A172 (cell line): ENCODE data around the gene TTC34. TPM values are rescaled to one million over a fixed set of nuclear protein-coding genes. Genes with fewer than 3 reads are reported as not detected.
"Not testable (repeated sequence)": the region's sequence is repeated elsewhere in the genome, so short reads cannot be mapped to it uniquely, and the experiment has no call there.

Source experiments
- DNase-seq: peaks from one replicate; pipeline ENCODE4 v3.0.0-alpha.2; 2015; ENCODE audit warnings: low spot score
- total RNA-seq: library from RNA; depleted of rRNA; stranded (reverse); fragments of >200 nt; shearing (Covaris generic); gene quantifications from 2 replicates; pipeline ENCODE4 v1.2.3, GENCODE V29; 2014

The TTC34 gene
- total RNA-seq, 1 experiment from 2014 or later, result not detected

DNA sequence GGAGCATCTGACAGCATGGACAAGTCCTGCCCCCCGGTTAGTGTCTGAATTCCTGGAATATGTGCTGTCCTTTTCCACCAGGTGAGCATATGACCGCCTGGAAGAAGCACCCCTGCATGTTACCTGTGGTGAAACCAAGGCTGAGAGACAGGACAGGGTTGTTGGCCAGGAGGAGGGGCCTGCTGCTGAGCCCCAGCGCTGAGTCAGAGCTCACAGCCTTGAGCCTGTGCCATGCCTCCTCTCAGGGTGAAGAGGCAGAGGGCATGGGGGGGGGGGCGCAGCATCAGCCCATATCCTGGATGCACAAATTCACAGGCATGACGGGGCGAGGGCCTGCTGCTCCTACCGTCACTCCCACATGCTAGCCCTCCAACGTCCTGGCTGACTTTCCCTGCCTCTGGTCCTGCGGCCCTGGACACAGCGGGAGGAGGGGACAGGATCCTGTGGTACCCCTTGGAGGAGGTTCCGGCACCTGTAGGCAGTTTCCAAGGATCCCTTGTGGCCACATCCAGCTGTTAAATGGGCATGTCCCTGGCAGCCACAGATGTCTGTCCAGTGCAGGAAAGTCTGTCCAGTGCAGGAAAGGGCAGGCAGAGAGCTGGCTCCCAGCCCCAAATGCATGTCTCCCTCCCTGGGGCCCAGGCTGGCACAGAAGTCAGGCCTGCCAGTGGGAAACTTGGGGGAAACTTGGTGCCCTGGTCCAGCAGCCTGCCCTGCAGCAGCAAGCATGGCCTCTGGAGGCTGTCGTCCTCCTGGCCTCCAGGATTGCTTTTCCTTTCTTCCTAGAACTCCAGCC lies 23.9 kb downstream of the TTC34 start:
- DNase-seq, result no peak

DNA sequence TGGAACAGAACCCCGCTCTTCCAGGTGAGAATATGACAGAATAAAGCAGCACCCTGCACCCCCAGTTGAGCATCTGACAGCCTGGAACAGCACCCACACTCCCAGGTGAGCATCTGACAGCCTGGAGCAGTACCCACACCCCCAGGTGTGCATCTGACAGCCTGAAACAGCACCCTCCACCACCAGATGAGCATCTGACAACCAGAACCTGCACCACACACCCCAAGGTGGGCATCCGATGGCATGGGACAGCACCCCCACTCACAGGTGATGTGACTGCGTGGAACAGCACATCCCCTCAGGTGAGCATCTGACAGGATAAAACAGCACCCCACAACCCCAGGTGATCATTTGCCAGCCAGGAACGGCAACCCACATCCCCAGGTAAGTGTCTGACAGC lies 26.2 kb downstream of the TTC34 start:
- not testable (repeated sequence) for DNase-seq

DNA sequence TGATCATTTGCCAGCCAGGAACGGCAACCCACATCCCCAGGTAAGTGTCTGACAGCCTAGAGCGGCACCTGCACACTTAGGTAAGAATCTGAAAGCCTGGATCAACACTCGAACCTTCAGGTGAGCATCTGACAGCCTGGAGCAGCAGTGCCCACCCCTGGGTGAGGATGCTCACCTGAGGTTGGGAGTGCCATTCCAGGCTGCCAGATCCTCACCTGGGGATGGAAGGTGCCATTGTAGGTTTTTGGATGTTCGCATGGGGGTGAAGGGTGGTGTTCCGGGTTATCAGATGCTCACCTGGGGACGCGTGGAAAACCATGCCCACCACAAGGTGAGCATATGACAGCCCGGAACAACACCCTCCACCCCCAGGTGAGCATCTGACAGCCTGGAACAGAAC lies 33.4 kb downstream of the TTC34 start:
- not testable (repeated sequence) for DNase-seq

DNA sequence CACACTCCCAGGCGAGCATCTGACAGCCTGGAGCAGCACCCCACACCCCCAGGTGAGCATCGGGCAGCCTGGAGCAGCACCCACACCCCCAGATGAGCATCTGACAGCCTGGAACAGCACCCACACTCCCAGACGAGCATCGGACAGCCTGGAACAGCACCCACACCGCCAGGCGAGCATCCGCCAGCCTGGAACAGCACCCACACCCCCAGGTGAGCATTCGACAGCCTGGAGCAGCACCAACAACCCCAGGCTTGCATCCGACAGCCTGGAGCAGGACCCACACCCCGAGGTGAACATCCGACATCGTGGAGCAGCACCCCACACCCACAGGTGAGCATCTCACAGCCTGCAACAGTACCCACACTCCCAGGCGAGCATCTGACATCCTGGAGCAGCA lies 42.1 kb downstream of the TTC34 start:
- DNase-seq, result not testable (repeated sequence)

DNA sequence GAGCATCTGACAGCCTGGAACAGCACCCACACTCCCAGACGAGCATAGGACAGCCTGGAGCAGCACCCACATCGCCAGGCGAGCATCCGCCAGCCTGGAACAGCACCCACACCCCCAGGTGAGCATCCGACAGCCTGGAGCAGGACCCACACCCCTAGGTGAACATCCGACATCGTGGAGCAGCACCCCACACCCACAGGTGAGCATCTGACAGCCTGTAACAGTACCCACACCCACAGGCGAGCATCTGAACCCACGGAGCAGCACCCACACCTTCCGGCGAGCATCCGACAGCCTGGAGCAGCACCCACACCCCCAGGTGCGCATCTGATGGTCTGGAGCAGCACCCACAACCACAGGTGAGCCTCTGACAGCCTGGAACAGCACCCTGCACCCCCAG lies 44.0 kb downstream of the TTC34 start:
- DNase-seq, result not testable (repeated sequence)

DNA sequence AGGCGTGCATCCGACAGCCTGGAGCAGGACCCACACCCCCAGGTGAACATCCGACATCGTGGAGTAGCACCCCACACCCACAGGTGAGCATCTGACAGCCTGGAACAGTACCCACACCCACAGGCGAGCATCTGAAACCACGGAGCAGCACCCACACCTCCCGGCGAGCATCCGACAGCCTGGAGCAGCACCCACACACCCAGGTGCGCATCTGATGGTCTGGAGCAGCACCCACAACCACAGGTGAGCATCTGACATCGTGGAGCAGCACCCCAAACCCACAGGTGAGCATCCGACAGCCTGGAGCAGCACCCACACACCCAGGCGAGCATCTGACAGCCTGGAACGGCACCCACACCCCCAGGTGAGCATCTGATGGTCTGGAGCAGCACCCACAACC lies 46.1 kb downstream of the TTC34 start:
- DNase-seq, result not testable (repeated sequence)

DNA sequence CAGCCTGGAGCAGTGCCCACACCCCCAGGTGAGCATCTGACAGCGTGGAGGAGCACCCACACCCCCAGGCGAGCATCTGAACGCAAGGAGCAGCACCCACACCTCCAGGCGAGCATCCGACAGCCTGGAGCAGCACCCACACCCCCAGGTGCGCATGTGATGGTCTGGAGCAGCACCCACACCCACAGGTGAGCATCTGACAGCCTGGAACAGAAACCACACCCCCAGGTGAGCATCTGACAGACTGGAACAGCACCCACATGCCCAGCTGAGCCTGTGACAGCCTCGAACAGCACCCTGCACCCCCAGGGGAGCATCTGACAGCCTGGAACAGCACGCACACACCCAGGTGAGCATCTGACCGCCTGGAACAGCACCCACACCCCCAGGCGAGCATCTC lies 46.9 kb downstream of the TTC34 start:
- DNase-seq, result not testable (repeated sequence)

DNA sequence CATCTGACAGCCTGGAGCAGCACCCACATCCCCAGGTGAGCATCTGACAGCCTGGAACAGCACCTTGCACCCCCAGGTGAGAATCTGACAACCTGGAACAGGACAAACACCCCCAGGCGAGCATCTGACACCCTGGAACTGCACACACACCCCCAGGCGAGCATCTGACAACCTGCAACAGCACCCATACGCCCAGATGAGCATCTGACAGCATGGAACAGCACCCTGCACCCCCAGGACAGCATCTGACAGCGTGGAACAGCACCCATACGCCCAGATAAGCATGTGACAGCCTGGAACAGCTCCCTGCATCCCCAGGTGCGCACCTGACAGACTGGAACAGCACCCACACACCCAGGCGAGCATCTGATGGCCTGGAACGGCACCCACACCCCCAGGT lies 49.0 kb downstream of the TTC34 start:
- not testable (repeated sequence) for DNase-seq

DNA sequence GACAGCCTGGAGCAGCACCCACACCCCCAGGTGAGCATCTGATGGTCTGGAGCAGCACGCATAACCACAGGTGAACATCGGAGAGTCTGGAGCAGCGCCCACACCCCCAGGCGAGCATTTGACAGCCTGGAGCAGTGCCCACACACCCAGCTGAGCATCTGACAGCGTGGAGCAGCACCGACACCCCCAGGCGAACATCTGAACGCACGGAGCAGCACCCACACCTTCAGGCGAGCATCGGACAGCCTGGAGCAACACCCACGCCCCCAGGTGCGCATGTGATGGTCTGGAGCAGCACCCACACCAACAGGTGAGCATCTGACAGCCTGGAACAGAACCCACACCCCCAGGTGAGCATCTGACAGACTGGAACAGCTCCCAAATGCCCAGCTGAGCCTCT lies 49.6 kb downstream of the TTC34 start:
- not testable (repeated sequence) for DNase-seq

DNA sequence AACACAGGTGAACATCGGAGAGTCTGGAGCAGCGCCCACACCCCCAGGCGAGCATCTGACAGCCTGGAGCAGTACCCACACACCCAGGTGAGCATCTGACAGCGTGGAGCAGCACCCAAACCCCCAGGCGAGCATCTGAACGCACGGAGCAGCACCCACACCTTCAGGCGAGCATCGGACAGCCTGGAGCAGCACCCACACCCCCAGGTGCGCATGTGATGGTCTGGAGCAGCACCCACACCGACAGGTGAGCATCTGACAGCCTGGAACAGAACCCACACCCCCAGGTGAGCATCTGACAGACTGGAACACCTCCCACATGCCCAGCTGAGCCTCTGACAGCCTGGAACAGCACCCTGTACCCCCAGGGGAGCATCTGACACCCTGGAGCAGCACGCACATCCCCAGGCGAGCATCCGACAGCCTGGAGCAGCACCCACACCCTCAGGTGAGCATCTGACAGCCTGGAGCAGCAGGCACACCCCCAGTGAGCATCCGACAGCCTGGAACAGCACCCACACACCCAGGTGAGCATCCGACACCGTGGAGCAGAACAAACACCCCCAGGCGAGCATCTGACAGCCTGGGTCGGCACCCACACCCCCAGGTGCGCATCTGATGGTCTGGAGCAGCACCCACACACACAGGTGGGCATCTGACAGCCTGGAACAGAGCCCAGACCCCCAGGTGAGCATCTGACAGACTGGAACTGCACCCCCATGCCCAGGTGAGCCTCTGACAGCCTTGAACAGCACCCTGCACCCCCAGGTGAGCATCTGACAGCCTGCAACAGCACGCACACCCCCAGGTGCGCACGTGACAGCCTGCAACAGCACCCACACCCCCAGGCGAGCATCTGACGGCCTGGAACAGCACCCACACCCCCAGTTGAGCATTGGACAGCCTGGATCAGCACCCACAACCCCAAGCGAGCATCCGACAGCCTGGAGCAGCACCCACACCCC lies 50.4 kb downstream of the TTC34 start:
- DNase-seq, result not testable (repeated sequence)

DNA sequence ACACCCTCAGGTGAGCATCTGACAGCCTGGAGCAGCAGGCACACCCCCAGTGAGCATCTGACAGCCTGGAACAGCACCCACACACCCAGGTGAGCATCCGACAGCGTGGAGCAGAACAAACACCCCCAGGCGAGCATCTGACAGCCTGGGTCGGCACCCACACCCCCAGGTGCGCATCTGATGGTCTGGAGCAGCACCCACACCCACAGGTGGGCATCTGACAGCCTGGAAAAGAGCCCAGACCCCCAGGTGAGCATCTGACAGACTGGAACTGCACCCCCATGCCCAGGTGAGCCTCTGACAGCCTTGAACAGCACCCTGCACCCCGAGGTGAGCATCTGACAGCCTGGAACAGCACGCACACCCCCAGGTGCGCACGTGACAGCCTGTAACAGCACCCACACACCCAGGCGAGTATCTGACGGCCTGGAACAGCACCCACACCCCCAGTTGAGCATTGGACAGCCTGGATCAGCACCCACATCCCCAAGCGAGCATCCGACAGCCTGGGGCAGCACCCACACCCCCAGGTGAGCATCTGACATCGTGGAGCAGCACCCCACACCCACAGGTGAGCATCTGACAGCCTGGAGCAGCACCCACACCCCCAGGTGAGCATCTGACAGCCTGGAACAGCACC lies 51.3 kb downstream of the TTC34 start:
- not testable (repeated sequence) for DNase-seq

DNA sequence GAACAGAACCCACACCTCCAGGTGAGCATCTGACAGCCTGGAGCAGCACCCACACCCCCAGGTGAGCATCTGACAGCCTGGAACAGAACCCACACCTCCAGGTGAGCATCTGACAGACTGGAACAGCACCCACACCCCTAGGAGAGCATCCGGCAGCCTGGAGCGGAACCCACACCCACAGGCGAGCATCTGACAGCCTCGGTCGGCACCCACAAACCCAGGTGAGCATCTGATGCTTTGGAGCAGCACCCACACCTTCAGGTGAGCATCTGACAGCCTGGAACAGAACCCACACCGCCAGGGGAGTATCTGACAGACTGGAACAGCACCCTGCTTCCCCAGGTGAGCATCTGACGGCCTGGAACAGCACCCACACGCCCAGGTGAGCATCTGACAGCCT lies 52.9 kb downstream of the TTC34 start:
- not testable (repeated sequence) for DNase-seq

DNA sequence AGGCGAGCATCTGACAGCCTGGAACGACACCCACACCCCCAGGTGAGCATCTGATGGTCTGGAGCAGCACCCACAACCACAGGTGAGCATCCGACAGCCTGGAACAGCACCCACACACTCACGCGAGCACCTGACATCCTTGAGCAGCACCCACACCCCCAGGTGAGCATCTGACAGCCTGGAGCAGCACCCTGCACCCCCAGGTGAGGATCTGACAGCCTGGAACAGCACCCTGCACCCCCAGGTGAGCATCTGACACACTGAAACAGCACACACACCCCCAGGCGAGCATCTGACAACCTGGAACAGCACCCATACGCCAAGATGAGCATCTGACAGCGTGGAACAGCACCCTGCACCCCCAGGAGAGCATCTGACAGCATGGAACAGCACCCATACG lies 106.7 kb downstream of the TTC34 start:
- not testable (repeated sequence) for DNase-seq

DNA sequence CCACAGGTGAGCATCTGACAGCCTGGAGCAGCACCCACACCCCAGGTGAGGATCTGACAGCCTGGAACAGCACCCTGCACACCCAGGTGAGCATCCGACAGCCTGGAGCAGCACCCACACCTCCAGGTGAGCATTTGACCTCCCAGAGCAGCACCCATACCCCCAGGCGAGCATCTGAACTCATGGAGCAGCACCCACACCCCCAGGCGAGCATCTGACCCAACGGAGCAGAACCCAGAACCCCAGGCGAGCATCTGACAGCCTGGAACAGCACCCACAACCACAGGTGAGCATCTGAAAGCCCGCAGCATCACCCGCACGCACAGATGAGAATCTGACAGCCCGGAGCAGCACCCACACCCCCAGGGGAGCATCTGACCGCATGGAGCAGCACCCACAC lies 111.3 kb downstream of the TTC34 start:
- DNase-seq, result not testable (repeated sequence)

DNA sequence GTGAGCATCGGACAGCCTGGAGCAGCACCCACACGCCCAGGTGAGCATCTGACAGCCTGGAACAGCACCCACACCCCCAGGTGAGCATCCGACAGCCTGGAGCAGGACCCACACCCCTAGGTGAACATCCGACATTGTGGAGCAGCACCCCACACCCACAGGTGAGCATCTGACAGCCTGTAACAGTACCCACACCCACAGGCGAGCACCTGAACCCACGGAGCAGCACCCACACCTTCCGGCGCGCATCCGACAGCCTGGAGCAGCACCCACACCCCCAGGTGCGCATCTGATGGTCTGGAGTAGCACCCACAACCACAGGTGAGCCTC lies 113.2 kb downstream of the TTC34 start:
- not testable (repeated sequence) for DNase-seq

DNA sequence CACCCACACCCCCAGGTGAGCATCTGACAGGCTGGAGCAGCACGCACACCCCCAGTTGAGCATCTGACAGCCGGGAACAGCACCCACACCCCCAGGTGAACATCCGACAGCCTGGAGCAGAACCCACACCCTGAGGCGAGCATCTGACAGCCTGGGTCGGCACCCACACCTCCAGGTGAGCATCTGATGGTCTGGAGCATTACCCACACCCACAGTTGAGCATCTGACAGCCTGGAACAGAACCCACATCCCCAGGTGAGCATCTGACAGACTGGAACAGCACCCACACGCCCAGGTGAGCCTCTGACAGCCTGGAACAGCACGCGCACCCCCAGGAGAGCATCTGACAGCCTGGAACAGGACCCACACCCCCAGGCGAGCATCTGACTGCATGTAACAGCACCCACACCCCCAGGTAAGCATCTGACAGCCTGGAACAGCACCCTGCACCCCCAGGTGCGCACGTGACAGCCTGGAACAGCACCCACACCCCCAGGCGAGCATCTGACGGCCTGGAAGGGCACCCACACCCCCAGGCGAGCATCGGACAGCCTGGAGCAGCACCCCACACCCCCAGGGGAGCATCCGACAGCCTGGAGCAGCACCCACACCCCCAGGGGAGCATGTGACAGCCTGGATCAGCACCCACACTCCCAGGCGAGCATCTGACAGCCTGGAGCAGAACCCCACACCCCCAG lies 113.7 kb downstream of the TTC34 start:
- DNase-seq, result not testable (repeated sequence)

DNA sequence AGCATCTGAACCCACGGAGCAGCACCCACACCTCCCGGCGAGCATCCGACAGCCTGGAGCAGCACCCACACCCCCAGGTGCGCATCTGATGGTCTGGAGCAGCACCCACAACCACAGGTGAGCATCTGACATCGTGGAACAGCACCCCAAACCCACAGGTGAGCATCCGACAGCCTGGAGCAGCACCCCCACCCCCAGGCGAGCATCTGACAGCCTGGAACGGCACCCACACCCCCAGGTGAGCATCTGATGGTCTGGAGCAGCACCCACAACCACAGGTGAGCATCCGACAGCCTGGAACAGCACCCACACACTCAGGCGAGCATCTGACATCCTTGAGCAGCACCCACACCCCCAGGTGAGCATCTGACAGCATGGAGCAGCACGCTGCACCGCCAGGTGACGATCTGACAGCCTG lies 114.3 kb downstream of the TTC34 start:
- not testable (repeated sequence) for DNase-seq

DNA sequence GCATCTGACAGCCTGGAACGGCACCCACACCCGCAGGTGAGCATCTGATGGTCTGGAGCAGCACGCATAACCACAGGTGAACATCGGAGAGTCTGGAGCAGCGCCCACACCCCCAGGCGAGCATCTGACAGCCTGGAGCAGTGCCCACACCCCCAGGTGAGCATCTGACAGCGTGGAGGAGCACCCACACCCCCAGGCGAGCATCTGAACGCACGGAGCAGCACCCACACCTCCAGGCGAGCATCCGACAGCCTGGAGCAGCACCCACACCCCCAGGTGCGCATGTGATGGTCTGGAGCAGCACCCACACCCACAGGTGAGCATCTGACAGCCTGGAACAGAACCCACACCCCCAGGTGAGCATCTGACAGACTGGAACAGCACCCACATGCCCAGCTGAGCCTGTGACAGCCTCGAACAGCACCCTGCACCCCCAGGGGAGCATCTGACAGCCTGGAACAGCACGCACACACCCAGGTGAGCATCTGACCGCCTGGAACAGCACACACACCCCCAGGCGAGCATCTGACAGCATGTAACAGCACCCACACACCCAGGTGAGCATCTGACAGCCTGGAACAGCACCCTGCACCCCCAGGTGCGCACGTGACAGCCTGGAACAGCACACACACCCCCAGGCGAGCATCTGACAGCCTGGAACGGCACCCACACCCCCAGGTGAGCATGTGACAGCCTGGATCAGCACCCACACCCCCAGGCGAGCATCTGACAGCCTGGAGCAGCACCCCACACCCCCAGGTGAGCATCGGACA lies 115.2 kb downstream of the TTC34 start:
- DNase-seq, result not testable (repeated sequence)

DNA sequence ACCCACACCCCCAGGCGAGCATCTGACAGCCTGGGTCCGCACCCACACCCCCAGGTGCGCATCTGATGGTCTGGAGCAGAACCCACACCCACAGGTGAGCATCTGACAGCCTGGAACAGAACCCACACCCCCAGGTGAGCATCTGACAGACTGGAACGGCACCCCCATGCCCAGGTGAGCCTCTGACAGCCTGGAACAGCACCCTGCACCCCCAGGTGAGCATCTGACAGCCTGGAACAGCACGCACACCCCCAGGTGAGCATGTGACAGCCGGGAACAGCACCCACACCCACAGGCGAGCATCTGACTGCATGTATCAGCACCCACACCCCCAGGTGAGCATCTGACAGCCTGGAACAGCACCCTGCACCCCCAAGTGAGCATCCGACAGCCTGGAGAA lies 115.8 kb downstream of the TTC34 start:
- DNase-seq, result not testable (repeated sequence)

DNA sequence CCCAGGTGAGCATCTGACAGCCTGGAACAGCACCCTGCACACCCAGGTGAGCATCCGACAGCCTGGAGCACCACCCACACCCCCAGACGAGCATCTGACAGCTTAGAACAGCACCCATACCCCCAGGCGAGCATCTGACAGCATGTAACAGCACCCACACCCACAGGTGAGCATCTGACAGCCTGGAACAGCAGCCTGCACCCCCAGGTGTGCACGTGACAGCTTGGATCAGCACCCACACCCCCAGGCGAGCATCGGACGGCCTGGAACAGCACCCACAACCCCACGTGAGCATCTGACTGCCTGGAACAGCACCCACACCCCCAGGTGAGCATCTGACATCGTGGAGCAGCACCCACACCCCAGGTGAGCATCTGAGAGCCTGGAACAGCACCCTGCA lies 116.6 kb downstream of the TTC34 start:
- not testable (repeated sequence) for DNase-seq

DNA sequence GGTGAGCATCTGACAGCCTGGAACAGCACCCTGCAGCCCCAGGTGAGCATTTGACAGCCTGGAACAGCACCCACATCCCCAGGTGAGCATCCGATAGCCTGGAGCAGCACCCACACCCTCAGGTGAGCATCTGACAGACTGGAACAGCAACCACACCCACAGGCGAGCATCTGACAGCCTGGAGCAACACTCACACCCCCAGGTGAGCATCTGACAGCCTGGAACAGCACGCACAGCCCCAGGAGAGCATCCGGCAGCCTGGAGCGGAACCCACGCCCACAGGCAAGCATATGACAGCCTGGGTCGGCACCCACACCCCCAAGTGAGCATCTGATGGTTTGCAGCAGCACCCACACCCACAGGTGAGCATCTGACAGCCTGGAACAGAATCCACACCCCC lies 117.5 kb downstream of the TTC34 start:
- not testable (repeated sequence) for DNase-seq
